Head of caudate nucleus (tissue), 42 donors: ENCODE data around the gene POLR3F.
"Not testable (repeated sequence)": the region's sequence is repeated elsewhere in the genome, so short reads cannot be mapped to it uniquely, and the experiment has no call there.

ENCODE experiments used
- DNase-seq, 42 donors: peaks; one replicate each; pipeline versions ENCODE4 v3.0.0 to v3.0.0-alpha.2; 2020 to 2021; ENCODE audit warnings: mixed read lengths in 7 of 42
- intact Hi-C: fragments of 100-400 bp; cut with DNase I; formaldehyde crosslinking; loops from one replicate; pipeline ENCODE4 v1.15.0; 2022

The POLR3F gene

GRCh38 chr20:18497603-18498002 lies 30.4 kb downstream of the POLR3F start:
- DNase-seq = no peak
- intact Hi-C loops = no loop called here

DNA sequence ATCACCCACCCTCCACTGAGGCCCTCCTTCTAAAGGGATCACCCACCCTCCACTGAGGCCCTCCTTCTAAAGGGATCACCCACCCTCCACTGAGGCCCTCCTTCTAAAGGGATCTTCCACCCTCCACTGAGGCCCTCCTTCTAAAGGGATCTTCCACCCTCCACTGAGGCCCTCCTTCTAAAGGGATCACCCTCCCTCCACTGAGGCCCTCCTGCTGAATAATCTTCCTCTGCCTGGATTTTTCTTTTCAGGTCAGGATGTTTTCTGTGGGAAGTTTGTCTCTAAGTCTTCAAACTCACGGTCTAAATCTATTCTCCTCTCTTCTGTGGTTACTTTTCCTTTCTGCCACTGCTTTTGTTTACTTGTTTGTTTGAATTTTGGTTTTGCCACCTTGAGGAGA lies 34.5 kb downstream of the POLR3F start:
- DNase-seq, intact Hi-C loops: not testable (repeated sequence)

- DNase-seq = peak in 29 of 42 donors; percentile 8 to 71 (median 26)
- intact Hi-C loops = loop anchor here (5.0 kb wide), 2 partner anchors 37 to 63 kb away; partner anchors contain the start of genes DZANK1, POLR3F and SMIM26
Measured at GRCh38 chr20:18504479-18505060, 37.4 kb downstream of the POLR3F start.

DNA sequence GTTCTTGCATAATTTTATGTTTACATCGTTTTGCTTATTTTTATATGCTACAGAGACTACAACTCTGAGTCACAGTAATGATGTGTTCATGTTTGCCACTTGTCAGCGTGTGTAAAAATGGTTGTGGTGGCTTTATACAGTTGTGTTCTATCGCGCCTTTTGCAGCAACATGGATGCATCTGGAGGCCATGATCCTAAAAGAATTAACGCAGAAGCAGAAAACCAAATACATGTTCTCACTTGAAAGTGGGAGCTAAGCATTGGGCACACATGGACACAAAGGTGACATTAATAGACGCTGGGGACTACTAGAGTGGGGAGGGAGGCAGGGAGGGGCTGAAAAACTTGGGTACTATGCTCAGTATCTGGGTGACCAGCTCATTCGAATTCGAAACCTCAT lies 39.6 kb downstream of the POLR3F start:
- intact Hi-C loops = loop anchor here (5.0 kb wide), 2 partner anchors 39 to 61 kb away; partner anchors contain the start of genes DZANK1, POLR3F and SMIM26
- peak in 5 of 42 donors; percentile 2 to 48 (median 4) for DNase-seq

DNA sequence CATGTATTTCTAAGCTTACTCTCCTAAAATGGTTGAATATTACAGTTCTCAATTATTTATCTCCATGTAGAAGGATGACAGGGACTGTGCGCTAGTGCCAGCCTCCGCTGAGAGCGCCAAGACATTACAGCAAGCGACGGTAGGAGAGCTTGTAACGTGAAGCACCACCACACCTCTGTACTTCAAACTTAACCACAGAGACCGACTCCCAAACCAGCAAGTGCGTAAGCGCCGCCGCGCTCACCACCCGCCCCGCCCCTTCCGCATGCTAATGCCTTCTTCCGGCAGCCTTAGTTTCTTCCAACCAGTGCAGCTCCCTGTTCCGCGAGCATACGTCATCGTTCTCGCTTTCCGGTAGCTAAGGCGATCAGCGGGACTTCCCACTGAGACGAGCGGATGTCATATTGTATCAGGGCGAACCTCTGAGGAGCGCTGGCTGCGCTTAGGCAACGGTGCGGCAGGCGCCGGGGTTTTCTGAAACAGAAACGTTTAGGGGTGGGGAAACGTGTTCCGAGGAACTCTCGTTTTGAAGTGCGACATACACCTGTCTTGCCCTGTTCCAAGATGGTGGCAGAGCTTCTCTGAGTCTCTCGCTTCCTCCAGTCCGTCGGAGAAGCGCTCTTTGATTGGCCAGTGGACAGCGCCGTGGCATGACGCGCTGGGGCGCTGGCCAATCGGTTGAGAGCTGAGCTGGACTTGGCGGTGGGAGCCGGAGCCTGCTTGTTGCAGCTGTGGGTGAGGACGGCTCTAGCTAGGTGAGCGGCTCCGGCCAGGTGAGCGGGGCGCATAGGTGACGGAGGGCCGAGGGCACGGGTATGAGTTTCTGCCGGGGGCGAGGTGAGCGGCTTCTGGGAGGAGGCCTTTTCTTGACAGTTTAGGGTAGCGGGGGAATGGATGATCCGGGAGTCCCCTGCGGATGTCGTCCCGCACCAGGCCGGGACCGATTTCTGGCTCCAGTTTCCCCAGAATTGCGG lies 40.3 kb downstream of the POLR3F start, which contains the start of gene SEC23B:
Gene SEC23B, plus strand, starts transcription at position 723 of the 974 bp plus-strand sequence. CDS start 2,896 bp downstream, outside the sequence.
- peak; percentile 94 to 99 (median 98) for DNase-seq
- intact Hi-C loops = loop anchor here (5.0 kb wide), 2 partner anchors 40 to 60 kb away; partner anchors contain the start of genes DZANK1, POLR3F and SMIM26

- intact Hi-C loops = no loop called here
- no peak for DNase-seq
Measured at GRCh38 chr20:18511571-18511970, 44.4 kb downstream of the POLR3F start.

DNA sequence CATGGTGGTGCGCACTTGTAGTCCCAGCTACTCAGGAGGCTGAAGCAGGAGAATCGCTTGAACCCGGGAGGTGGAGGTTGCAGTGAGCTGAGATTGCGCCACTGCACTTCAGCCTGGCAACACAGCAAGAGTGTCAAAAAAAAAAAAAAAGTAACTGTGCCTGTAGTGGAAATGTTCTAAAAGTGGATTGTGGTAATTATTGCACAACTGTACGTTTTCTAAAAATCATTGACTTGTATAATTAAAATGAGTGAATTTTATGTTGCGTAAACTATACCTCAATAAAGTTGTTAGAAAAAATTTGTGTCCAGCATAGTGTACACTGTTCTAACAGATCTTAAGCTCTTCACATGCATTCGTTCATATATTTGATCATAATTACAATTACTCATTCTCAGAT lies 46.0 kb downstream of the POLR3F start:
- intact Hi-C loops = no loop called here
- DNase-seq = no peak

- no peak for DNase-seq
- intact Hi-C loops = no loop called here
Measured at GRCh38 chr20:18514127-18514526, 46.9 kb downstream of the POLR3F start.

- intact Hi-C loops = no loop called here
- DNase-seq = no peak
Measured at GRCh38 chr20:18515973-18516372, 48.8 kb downstream of the POLR3F start.

- intact Hi-C loops, DNase-seq: not testable (repeated sequence)
Measured at GRCh38 chr20:18522066-18522465, 54.9 kb downstream of the POLR3F start.

DNA sequence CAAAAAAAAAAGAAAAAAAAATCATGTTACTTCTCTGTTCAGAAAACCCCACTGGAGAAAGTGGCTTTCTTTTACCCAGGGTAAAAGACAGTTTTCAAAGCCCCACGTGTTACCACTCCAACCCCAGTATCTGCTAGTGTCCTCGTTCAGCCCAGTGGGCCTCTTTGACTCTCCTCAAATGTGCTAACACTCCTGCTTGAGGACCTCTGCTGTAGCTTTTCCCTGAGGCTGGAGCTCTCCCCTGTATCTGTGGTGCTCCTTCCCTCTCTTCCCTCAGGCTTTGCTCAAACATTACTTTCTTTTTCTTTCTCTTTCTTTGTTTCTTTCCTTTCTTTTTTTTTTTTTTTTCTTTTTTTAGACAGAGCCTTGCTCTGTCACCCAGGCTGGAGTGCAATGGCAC lies 55.9 kb downstream of the POLR3F start:
- DNase-seq = no peak

DNA sequence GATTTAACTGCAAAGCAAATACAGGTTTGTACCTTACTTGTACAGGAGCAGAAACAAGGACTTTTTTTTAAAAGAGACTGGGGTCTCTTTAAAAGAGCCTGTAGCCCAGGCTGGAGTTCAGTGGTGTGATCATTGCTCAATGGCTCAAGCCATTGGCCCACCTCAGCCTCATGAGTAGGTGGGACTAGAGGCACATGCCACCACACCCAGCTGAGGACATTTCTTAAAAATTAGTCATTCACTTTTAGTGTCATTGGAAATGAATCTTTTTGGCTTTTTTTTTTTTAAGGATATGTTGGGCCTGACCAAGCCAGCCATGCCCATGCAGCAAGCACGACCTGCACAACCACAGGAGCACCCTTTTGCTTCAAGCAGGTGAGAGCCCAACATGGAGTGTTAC lies 57.5 kb downstream of the POLR3F start:
- no peak for DNase-seq
- intact Hi-C loops = no loop called here

More for the DNA sequence above, 55.9 kb downstream of the POLR3F start:
- intact Hi-C loops = no loop called here

- intact Hi-C loops, DNase-seq: not testable (repeated sequence)
Measured at GRCh38 chr20:18526761-18527160, 59.6 kb downstream of the POLR3F start.

DNA sequence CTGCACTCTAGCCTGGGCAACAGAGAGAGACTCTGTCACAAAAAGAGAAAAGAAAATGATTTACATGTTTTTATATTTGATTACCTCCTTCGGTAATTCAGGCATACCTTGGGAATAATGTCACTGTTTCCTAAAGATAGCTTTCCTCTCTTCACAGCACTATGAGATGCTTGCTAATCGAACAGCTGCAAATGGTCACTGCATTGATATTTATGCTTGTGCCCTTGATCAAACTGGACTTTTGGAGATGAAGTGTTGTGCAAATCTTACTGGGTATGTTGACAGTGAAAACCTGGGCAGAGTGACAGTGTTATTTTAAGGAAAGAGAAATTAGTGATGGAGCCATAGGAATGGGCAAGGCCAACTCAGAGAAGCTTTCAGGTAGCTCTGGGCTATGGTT lies 60.1 kb downstream of the POLR3F start:
- intact Hi-C loops = no loop called here
- no peak for DNase-seq

DNA sequence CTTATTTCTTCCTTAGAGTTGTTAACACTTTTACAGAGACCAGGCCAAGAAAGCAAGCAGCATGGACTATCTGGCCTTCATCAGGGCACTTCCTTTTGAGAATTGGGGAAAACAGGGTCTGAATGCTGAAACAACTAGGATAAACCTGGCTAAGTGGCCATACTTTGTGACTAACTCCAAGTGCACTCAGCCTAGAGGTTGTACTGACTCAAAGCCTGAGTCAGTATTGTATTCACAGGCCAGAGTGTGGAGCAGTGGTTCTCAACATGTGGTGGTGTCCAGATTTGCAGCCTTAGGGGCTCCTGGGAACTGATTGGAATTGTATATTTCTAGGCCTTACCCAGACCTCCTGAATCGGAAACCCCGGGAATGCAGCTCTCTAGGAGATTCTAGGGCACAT lies 60.6 kb downstream of the POLR3F start:
- intact Hi-C loops = no loop called here
- DNase-seq = no peak

DNA sequence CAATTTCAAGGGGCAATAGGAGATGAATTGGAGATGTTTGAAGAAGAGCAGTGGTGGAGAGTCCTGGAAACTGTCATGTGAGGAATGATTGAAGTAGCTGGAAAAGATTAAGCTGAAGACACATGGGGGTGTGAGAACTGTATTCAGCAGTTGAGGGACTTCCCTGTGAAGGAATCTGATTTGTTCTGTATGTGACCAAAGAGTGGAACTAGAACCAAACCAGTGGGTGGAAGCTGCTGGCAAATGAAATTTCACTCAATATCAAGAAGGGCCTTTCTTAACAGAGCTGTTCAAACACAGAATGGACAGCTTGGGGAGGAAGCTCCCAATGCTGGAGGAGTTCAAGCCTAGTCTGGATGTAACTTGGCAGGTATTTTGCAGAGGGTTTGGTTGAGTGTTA lies 61.9 kb downstream of the POLR3F start:
- intact Hi-C loops = no loop called here

DNA sequence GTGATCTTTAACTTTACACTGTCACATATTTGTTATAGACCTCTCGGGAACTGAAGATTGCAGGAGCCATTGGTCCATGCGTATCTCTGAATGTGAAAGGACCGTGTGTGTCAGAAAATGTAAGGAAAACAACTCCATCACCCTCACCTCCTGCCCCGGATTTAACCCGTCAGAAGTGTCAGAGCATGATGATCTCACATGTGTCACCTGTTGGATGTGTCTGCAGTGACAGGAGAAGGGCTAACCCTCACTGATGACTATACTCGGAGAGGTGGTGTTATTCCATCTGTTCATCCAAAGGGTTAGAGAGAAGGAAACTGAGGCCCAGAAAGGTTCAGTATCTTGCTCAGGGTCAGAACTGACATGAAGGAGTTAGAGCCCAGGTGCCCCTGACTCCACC lies 65.4 kb downstream of the POLR3F start:
- DNase-seq = no peak
- intact Hi-C loops = no loop called here

More for the DNA sequence above, 61.9 kb downstream of the POLR3F start:
- no peak for DNase-seq

DNA sequence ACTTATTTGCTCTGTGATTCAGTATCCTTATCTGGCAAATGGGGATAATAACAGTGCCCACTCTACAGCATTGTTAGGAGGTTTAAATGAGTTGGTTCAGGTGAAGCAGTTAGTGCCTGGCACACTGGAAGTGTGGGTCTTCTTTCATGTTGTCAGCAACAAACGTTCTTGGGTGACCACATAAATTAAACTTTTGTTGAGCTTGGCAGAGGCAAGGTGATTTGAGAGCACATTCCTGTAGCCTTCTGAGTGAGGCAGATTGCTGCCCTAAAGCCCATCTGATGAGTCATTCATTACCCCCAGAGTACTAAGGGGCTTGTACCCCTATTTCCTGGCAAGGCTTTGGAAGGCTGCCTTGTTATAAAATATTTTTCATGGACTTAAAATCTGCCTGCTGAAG lies 66.3 kb downstream of the POLR3F start:
- no peak for DNase-seq
- intact Hi-C loops = no loop called here

GRCh38 chr20:18533978-18534644 lies 66.9 kb downstream of the POLR3F start:
- intact Hi-C loops = no loop called here

More at GRCh38 chr20:18533978-18534644, 66.9 kb downstream of the POLR3F start:
- no peak for DNase-seq
